HG02610 (cell line): ENCODE results near the gene LAMC3.

ENCODE experiments used
- ATAC-seq: cut with Tn5 transposase; IDR thresholded peaks from one replicate; pipeline ENCODE4 v1.9.1; 2021; ENCODE audit warnings: mild to moderate bottlenecking, moderate library complexity; ENCODE audit not compliant: unreplicated experiment

Gene LAMC3

DNA sequence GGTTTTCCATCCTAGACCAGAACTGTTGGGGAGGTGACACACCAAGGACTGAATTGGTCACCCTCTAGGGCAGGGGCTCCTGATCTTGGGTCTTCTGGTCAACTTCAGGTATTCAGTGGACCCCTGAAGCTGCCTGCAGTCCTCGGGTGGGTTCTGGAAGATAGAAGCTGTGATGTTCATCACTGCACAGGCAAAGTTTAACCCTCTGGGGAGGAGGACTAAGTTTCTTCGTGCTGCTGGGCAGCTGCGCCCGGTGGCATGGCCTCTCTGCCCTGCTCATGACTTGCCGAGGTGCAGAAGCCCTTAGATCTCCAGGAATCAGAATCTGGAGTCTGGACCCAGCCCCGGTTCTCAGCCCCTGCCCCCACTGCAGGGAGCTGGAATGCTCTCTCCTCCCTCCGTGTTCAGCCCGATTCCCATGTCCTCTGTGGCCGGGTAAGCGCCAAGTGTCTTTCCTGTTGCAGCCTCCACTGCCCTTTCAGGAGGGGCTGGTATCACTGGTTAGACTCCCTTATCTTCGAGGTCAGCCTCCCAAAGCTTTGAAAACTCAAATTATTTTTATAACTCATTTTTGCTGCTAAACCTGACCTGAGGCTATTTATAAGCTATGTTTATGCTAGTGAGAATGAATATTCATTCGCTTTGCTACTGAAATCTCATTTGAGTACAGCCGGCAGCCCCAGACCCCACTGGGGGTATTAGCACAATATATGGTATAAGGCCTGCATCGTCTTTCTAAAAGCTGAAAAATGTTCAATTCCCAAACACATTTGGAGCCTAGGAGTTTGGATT lies 1.7 kb downstream of the LAMC3 start:
- no peak for ATAC-seq

DNA sequence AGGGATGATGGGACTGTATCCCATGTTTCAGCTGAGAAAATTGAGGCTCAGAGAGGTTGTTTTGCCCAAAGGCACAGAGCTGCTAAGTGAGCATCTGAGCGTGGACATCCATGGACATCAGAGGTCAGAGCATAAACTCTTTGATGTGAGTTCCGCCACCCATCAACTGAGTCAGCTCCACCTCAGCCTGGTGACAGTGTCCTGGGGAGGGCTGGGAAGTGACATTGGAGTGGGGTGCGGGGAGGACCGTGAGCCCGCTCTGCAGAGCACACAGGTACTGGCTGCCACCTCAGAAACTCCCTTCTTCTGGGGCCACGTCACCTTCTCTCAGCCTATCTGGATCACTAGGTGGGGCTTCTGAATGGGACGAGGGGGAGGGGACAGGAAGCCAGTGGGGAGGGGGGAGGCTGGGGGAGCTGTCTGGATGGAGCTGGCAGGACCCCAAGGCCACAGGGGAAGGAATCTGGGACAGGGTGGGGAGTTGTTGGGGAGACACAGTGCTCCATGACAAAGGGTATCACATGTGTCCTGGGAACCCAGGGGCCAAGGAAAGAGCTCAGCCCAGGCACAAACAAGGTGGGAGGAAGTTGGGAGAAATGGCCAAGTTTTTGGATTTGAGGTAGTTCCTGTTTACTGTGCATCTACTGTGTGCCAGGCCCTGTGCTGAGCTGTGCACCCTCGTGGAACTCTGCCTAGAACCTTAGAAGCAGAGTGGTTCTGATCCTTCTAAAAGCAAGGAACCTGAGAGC lies 2.5 kb downstream of the LAMC3 start:
- no peak for ATAC-seq

DNA sequence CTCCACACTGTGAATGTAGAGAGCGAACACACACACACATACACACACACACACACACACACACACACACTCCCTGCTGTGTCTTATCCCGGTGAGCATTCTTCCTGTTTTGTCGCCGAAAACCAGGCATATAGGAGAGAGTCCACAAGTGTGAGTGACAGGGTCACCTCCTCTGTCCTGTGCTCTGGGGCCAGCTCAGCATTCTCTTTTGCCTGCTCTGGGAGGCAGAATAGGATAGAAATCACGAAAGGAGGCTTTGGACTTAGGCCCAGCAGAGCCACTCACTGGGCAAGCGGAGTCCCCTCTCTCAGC lies 3.0 kb downstream of the LAMC3 start:
- ATAC-seq, result no peak

DNA sequence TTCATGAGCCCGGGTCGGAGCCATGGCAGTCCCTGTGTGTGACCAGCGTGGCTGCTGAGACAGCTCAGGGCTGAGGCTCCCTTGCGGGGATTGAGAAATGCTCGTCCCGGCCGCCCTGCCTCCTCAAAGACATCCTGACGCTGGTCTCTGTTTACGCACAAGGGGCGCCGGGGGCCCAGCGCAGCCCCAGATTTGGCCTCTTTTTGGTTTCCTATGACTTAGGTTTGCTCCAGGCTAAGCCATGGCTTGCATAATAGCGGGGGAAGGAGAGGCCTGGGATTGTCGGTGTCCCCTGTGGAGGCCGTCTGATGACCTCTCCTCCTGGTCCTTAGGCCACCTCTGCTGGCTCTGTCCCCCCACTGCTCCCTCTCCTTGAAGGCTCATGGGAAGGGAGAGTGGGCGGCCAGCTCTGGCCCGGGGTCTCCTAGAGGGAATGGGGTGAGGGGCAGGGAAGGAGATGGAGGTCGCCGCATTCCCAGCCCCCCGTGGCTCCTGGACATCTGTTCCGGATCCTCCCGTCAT lies 3.5 kb downstream of the LAMC3 start:
- ATAC-seq, result no peak

DNA sequence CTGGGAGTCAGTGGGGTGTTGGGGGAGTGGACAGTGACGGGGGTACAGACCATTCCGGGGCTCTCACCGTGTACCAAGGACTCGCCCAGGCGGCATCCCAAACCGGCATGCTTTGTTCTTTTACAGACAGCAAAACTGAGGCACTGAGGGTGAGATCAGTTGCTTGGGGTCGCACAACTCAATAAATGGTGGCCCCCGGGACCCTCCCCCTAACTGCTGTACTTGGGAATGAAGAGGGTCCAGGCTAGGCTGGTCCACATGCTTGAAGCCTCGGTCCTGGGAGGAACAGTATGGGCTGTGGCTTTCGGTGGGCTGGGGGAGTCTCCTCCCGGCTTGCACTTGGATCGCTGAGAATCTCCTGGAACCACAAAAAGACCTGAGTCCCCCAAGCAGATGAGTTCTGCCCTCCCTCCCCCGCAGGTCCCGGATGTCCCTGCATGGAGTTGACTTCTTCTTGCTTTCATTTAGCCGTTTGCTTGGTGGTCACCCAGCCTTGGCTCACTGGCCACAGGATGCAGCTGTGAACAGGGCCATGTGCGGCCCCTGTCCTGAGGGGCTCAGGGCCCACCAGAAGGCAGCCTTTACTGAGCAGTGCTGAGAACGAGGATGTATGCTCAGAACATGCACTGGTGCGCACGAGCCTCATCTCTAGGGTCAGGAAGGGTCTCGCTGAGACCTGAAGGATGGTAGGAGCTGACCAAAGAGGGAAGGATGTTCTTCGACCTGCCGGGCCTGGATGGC lies 4.2 kb downstream of the LAMC3 start:
- ATAC-seq, result no peak

DNA sequence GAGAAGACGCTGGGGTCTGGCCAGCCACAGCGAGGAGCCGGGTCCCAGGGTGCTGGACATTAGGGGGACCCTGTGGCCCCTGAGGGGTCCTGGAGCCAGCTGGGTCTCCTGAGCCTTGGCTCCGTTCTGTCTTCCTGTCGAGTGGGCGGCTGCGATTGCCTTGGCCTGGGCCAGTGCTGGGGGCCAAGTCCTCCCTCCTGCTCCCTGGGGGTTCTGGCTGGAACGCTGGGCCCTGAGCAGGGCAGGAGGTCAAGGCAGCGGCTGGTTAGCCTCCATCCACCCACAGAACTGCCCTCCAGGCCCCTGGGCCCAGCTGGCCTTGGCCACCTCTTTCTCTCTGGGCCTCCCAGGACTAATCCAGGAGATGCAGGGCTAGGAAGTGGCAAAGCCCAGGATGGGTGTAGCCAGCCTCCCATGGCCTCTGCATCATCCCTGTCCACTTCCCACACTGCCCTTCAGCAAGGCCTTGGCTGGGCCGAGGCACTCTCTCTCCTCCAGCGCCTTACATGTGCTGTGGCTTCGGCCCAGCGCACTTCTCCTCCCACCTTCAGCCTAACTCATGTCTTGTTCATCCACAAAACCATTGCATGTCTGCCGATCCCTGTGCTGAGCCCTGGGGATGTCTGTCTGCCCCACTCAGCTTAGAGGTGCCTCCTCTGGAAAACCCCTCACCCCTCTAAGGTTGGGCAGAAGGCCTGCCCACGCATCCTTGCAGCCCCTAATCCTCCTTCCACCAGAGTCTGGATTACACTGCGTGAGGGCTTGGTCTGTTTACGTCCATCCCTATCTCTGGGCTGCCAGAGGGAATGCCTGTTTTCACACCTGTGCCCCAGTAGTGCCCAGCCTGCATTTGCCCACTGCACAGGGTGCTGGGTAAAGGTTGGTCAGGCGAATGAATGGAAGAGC lies 5.0 kb downstream of the LAMC3 start:
- no peak for ATAC-seq

DNA sequence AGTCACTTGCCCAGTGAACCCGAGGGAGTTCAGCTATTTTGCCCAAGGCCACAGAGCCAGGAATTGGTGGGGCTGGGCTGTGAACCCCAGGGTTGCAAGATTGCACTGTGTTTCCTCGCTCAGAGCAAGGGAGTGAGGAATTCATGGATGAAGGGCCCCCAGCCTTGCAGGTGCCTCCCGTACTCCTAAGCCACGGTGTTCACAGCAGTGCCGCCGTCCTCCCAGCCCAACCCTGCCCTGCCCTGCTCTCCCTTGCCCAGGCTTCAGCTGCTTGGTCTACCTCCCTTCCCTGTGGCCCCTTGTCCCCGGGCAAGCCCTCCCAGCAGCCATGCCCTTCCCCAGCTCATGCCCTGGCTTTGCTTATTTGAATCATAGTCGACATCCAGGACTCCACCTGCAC lies 6.1 kb downstream of the LAMC3 start:
- no peak for ATAC-seq

DNA sequence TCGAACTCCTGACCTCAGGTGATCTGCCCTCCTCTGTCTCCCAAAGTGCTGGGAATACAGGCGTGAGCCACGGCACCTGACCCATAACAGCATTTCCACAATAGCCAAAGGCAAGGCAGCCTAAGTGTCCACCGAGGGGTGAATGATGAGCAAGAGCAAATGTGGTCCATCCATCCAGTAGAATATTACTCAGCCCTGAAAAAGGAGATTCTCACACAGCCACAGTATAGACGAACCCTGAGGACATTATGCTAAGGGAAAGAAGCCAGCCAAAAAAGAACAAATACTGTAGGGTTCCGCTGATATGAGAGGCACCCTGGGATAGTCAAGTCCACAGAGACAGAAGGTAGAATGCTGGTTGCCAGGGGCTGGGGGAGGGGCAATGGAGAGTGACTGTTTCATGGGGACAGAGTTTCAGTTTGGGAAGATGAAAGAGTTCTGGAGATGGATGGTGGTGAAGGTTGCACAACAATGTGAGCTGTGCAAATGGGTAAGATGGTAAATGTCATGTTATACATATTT lies 7.0 kb downstream of the LAMC3 start:
- no peak for ATAC-seq

DNA sequence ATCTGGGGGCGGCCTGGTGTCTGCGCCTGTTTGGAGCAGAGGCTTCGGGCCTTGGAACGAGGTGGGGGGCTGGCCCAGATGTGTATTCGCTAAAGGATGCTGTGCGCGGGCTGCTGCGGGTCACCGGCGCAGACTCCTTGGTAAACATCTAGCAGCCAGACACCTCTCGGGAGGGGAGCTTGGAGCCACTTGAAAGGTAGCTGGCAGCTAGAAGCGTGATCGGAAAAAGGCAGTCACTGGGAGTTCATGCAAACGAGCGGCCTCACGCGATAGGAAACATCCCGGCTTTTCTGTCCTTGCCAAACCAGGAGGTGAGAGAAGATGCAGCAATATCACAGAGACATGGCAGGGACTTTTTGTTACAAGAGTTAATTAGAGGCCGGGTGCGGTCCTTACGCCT lies 8.1 kb downstream of the LAMC3 start:
- ATAC-seq, result no peak

DNA sequence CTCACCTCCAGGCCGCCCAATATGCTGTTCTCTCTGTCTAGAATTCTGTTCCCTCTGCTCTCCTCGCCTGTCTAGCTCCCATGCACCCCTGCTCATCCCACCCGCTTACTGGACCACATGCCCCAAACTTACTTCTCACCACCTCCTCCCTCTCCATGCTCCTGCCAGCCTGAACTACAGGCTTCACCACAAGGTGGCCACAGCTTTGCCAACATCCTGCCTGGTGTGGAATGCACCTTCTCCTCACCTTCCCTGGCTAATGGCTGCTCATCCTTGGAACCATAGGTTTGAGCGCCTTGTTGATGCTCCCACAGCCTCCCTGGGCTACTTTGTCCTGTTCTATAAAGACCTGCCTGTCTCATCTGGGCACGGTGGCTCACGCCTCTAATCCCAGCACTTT lies 9.6 kb downstream of the LAMC3 start:
- no peak for ATAC-seq

DNA sequence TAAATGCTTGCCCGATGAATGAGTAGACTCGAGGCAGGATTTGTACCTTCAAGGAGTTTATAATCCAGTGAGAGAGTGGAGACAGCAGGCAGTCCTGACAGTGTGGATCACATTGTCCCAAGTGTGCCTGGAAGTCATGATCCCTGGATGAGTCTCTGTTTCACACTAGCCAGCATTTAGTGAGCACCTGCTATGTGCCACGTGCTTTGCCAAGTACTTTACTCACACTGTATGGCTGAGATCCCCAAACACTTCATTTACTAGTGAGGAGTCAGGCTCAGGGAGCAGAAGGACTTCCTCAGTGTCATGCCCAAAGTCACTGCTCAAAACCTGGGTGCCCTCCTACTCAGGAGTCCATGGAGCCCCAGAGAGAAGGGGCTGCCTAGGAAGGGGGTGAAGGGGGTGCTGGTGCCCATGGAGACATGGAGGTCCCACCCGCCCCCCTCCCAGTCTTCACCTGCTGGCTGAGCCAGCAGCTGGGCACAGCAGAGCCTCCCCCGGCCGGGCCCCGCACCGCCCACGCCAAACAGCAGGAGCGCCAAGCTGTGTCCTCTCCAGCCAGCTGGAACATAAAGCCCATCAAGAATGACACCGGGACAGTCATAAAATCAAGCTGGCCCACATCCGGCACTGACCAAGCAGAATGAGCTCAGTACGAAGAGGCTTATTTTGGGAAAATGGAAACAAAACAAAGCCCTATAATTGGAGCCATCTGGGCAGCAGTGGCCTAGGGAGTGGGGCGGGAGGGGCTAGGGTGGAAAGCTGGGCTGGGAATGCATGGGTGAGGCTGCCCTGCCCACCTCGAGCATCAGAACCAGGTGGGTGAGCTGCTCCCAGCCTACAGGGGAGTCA lies 10.6 kb downstream of the LAMC3 start:
- no peak for ATAC-seq

DNA sequence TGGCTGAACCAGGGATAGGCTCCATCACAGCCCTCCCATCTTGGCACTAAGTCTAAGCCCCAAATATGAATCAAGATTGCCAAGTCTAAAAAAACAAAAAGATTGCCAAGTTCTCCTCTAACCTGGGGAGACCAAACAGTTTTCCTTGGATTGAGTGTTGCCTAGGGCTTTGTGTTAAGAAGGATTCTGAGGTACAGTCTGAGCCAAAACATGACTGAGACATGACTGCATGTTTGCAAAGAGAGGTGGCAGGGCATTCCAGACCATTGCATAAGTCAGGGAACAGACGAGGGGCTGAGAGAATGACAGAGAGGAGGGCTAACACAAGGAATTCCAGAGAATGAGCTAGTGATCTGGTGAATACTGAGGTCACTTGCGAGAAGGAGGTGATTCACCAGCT lies 11.4 kb downstream of the LAMC3 start:
- no peak for ATAC-seq

DNA sequence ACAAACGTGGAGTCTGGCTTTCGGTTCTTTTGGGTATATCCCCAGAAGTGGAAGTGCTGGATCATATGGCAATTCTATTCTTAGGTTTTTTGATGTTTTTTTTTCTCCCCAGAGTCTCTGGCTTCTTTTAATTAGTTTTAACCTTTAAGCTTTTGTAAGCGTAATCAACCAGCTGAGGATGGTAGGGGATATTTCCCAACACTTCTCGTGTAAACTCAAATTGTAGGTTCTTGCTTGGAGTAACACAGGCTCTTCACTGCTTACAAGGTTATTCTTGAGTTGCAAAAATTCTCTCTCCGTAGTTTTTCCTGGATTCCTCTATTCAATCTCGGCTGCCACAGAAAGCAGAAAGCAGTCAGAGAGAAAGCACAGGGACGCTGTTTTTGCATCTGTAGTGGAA lies 11.9 kb downstream of the LAMC3 start:
- ATAC-seq, result no peak

DNA sequence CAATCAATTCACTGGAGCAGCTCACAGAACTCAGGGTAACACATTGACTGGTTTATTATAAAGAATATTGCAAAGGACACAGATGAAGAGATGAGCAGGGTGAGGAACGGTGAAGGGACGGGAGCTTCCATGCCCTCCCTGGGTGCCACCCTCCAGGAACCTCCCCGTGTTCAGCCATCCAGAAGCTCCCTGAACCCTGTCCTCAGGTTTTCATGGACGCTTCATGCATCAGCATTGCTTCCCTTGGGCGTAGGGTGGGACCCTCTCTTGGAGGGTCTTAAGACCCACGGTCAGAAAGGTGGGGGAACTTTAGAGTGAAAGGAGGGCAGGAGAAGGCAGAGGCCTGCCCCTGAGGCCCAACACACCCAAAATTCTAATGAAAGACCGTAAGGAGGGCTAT lies 12.8 kb downstream of the LAMC3 start:
- ATAC-seq, result no peak

DNA sequence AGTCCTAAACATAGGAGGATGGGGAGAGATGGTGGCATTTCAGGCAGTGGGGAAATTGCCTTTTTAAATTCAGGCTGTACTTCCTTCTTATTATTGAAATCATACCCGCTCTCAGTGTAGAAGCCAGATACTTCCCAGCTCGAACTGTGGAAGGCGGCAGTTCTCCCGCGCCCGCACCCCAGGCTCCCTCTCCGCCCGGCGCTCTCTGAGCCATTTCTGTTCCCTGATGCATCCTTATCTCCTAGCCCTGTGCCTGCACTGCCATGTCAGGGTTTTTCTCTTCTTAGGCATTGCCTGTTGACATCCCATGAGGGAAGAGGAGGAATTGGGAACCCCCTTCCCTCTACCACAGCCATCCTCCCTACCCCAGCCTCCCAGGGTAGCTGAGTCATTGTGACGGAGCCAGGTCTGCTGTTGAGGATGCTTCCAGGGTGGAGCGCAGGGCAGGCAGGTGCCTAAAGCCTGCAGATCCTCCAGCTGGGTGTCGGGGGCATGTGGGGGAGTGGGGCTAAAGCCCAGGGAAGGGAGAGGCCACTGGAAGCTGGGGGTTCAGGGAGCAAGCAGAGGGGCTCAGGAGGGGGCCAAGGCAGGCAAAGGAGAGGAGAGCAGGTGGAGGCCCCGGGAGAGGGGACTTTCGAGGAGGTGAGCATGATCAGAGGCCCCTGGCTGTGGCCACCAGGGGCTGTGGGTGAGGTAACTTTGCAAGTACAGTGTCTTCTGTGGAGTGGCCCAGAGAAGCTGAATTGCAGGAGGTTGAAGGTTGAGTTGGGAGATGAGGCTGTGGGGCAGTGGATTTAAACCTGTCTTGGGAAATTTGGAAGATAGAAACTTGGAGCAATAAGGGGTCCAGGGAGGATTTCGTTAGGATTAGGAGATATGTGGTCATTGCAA lies 16.2 kb downstream of the LAMC3 start:
- ATAC-seq, result no peak

DNA sequence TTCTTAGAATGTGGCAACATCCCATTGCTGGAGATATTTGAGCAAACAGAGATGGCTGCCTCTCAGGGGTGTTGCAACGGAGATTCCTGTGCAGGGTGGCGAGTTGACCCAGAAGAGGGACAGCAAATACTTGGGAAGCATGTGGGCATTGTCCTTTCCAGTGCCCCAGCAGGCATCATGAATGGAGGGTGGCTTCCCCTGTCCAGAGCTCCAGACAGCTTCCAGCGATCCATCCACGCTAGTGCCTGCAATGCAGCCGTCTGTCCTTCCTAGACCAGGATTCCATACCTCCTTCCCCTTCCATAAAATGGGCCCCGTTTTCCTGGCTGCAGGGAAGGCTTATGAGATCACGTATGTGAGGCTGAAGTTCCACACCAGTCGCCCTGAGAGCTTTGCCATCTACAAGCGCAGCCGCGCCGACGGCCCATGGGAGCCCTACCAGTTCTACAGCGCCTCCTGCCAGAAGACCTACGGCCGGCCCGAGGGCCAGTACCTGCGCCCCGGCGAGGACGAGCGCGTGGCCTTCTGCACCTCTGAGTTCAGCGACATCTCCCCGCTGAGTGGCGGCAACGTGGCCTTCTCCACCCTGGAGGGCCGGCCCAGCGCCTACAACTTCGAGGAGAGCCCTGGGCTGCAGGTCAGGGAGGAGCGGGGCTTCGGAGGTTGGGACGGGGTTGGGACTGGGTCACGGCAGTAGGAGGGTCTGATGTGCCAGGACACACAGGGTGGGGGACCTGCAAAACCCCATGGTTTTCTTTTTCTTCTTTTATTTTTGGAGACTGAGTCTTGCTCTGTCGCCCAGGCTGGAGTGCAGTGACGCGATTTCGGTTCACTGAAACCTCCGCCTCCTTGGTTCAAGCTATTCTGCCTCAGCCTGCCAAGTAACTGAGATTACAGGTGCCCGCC lies 17.2 kb downstream of the LAMC3 start:
- ATAC-seq, result no peak

DNA sequence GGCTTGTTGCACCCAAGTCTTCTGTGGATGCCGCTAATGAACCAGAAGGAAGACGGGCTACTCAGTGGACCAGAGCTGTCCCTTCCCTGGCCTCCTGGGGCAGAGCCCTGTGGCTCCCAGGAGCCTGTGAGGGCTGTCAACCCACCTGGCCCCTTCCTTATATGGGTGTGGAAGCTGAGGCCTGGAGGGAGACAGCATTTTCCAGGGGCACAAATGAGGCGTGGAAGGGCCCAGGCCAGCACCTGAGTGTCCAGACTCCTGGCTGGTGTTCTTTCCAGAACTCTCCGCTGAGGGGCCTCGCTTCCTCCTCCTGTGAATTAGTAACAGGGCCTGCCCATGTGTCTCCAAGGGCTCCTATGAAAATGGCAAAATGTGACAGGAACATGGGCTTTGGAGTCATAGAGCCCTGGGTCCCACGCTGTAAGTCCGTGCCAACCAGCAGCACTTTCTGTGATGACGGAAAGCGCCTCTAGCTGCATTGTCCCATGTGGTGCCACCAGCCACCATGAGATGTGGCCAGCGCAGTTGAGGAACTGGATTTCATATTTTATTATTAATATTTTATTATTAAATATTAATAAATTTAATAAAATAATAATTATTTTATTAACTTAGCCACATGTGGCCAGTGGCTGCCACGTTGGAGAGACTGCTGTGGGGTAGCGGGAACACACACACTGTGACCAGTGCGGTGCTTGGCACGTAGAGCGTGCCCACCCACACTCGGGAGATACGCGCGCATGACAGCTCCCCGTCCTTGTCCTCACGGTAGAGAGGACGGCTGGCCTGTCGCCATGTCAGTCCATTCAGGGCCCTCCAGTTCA lies 18.3 kb downstream of the LAMC3 start:
- no peak for ATAC-seq
